DND-41 (cell line): ENCODE results near the gene CCDC183.
"Not testable (repeated sequence)": the region's sequence is repeated elsewhere in the genome, so short reads cannot be mapped to it uniquely, and the experiment has no call there.

Experiments used
- ATAC-seq: fragments of 200-7000 bp; cut with Tn5 transposase; 3 replicates; pipeline ENCODE4 v1.9.1; 2021; ENCODE audit warnings: low read depth; ENCODE audit not compliant: insufficient read depth
- DNase-seq: peaks from one replicate; pipeline ENCODE4 v3.0.0-alpha.2; 2020
- H2AFZ ChIP-seq: 2 replicates; pipeline ENCODE4 v1.6.0; 2012; ENCODE audit warnings: low read depth, low read length
- H3K27ac ChIP-seq: 2 replicates; pipeline ENCODE4 v1.5.1; 2012; ENCODE audit warnings: low read length, inconsistent platforms
- H3K27me3 ChIP-seq: fragments of 200-600 bp; sonication (generic); 2 replicates; pipeline ENCODE4 v1.6.0; 2012; ENCODE audit warnings: low read length, mild to moderate bottlenecking, inconsistent platforms; ENCODE audit not compliant: insufficient read depth, poor library complexity
- H3K36me3 ChIP-seq: 2 replicates; pipeline ENCODE4 v1.5.1; 2012; ENCODE audit warnings: low read length, inconsistent platforms; ENCODE audit not compliant: insufficient read depth
- H3K4me1 ChIP-seq: 2 replicates; pipeline ENCODE4 v1.5.1; 2012; ENCODE audit warnings: mild to moderate bottlenecking, low read length; ENCODE audit not compliant: insufficient read depth
- H3K4me2 ChIP-seq: 2 replicates; pipeline ENCODE4 v1.6.0; 2012; ENCODE audit warnings: mild to moderate bottlenecking, moderate library complexity, low read length, inconsistent platforms; ENCODE audit not compliant: insufficient read depth
- H3K4me3 ChIP-seq, 2 experiments: fragments of 200-600 bp in 1 of 2; shearing (Covaris generic) in 1 of 2; 2 replicates each; pipeline ENCODE4 v1.5.1; 2012 to 2016; ENCODE audit warnings: inconsistent platforms in 2 of 2, low read length in 2 of 2, mild to moderate bottlenecking in 2 of 2, low read depth in 1 of 2, moderate library complexity in 1 of 2
- H3K79me2 ChIP-seq: 2 replicates; pipeline ENCODE4 v1.6.0; 2012; ENCODE audit warnings: low read length, inconsistent platforms; ENCODE audit not compliant: insufficient read depth
- H3K9ac ChIP-seq: 2 replicates; pipeline ENCODE4 v1.6.0; 2012; ENCODE audit warnings: low read depth, mild to moderate bottlenecking, inconsistent platforms, low read length, moderate library complexity
- H3K9me3 ChIP-seq: 2 replicates; pipeline ENCODE4 v1.5.1; 2012; ENCODE audit warnings: low read length, moderate library complexity, mild to moderate bottlenecking, inconsistent platforms; ENCODE audit not compliant: insufficient read depth, severe bottlenecking
- H4K20me1 ChIP-seq: 2 replicates; pipeline ENCODE4 v1.6.0; 2012; ENCODE audit warnings: low read length; ENCODE audit not compliant: insufficient read depth
- EZH2 ChIP-seq: IDR thresholded peaks from 3 replicates; pipeline ENCODE4 v1.6.1; 2012; ENCODE audit warnings: borderline replicate concordance, low read depth, mild to moderate bottlenecking, moderate library complexity, low read length, inconsistent platforms; ENCODE audit not compliant: severe bottlenecking
- TF ChIP-seq, protein P1 (sequence below): IDR thresholded peaks from 2 replicates; pipeline ENCODE4 v1.5.1; 2012; ENCODE audit warnings: borderline replicate concordance, low read length, moderate library complexity, mild to moderate bottlenecking; ENCODE audit not compliant: poor library complexity, severe bottlenecking; ENCODE audit errors: extremely low read depth

CCDC183 gene

DNA sequence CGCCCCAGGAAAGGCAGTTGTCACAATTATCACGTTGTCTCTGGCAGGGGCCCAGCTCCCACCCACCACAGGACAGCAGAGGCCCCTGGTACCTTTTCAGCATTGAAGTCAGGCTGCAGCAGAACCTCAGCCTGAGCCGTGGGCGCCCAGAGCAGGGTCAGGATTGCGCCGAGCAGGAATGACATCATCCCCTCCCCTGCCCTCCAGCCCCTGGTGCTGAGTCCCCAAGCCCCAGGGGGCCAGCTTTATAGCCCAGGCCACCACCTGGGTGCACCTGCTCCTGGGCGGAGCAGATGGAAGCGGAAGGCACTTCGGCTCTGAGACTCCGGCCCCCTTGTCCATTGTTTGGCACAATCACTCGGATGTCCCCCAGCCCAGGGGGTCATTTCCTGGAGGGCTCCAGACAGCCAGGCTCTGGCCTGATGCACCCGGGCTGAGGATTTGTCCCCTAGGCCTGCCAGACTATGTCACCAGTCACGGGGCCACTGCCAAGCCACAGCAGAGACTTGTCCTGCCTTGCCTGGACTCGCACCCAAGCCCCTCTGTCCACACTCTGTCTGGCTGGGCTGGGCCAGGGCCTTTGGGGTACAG is 31.7 kb upstream of the CCDC183 start, which contains the start of gene LCN15:
LCN15 (minus strand) TSS at position 218 of the 591 bp plus-strand sequence; CDS start at position 188, 30 bp downstream.
- no peaks in the 10 kb centered on the region for H3K4me1 ChIP-seq
- no peak within 1 kb of the TSS for H3K4me2 ChIP-seq
- H3K36me3 ChIP-seq: no peaks in the 10 kb centered on the region
- TF ChIP-seq EZH2: no peak
- TF ChIP-seq, protein P1, sequence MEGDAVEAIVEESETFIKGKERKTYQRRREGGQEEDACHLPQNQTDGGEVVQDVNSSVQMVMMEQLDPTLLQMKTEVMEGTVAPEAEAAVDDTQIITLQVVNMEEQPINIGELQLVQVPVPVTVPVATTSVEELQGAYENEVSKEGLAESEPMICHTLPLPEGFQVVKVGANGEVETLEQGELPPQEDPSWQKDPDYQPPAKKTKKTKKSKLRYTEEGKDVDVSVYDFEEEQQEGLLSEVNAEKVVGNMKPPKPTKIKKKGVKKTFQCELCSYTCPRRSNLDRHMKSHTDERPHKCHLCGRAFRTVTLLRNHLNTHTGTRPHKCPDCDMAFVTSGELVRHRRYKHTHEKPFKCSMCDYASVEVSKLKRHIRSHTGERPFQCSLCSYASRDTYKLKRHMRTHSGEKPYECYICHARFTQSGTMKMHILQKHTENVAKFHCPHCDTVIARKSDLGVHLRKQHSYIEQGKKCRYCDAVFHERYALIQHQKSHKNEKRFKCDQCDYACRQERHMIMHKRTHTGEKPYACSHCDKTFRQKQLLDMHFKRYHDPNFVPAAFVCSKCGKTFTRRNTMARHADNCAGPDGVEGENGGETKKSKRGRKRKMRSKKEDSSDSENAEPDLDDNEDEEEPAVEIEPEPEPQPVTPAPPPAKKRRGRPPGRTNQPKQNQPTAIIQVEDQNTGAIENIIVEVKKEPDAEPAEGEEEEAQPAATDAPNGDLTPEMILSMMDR: no peak
- H3K27ac ChIP-seq: no peak within 1 kb of the TSS
- H3K9me3 ChIP-seq: no peaks in the 10 kb centered on the region
- no peaks in the 10 kb centered on the region for H4K20me1 ChIP-seq
- H3K79me2 ChIP-seq: no peaks in the 10 kb centered on the region
- no peak within 1 kb of the TSS for H3K9ac ChIP-seq
- H3K27me3 ChIP-seq: no peaks in the 10 kb centered on the region
- no peak within 1 kb of the TSS for H3K4me3 ChIP-seq
- no peak within 1 kb of the TSS for H2AFZ ChIP-seq
- DNase-seq (no peak), ATAC-seq (no peak)

DNA sequence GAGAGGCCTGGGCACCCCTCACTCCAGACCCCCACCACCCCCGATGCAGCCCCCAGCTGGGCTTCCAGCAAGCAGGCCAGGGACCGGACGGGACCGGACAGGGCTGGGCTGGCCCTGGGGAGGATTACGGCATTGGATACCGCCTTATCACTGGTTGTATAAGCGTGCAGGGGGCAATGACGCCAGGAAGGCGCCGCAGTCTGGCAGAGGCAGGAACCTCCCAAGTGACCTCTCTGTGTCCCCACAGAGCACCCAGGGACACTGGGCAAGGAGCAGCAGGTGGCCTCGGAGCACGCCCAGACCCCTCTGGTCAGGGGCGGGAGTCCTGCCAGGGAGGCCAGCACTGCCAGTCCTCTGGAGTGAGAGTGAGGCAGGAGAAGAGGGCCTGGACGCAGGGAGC is 31.1 kb upstream of the CCDC183 start:
- H3K4me3 ChIP-seq: no peak overlapping the region
- H3K9me3 ChIP-seq: no peaks in the 10 kb centered on the region
- H2AFZ ChIP-seq: no peak overlapping the region
- H3K4me2 ChIP-seq: no peak overlapping the region
- ATAC-seq (no peak), DNase-seq (no peak)
- no peaks in the 10 kb centered on the region for H3K27me3 ChIP-seq
- no peaks in the 10 kb centered on the region for H3K4me1 ChIP-seq
- no peak overlapping the region for H3K9ac ChIP-seq
- no peaks in the 10 kb centered on the region for H3K79me2 ChIP-seq
- no peaks in the 10 kb centered on the region for H4K20me1 ChIP-seq
- TF ChIP-seq EZH2: no peak
- TF ChIP-seq, protein P1: no peak
- no peak overlapping the region for H3K27ac ChIP-seq
- no peaks in the 10 kb centered on the region for H3K36me3 ChIP-seq

DNA sequence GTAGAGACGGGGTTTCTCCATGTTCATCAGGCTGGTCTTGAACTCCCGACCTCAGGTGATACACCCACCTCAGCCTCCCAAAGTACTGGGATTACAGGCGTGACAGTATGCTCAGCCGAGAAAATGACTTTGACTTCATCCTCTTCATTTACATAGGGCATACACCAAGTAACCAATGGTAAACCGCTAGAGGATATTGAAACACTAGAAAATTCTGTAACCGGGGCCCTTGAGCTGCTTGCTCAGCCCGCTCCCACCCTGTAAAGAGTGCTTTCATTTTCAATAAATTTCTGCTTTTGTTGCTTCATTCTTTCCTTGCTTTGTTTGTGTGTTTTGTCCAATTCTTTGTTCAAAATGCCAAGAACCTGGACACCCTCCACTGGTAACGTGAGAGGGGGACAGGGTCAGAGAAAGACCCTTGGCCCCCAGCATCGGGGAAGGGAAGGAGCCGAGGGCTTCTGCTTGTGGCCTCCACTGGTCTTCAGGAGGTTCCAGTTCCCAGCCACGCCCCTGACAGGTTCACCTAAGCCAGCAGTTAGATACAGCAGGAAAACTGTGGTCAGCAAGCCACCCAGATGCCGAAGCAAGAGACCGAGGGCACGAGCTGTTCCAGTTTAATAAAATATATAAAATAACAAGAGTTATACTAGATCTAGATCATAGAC is 30.3 kb upstream of the CCDC183 start:
- not testable (repeated sequence) for H3K36me3 ChIP-seq, H3K9me3 ChIP-seq, H3K4me3 ChIP-seq, H3K27me3 ChIP-seq, H3K79me2 ChIP-seq, H3K4me1 ChIP-seq, H2AFZ ChIP-seq, H4K20me1 ChIP-seq, ATAC-seq, DNase-seq, H3K4me2 ChIP-seq, H3K27ac ChIP-seq, H3K9ac ChIP-seq

DNA sequence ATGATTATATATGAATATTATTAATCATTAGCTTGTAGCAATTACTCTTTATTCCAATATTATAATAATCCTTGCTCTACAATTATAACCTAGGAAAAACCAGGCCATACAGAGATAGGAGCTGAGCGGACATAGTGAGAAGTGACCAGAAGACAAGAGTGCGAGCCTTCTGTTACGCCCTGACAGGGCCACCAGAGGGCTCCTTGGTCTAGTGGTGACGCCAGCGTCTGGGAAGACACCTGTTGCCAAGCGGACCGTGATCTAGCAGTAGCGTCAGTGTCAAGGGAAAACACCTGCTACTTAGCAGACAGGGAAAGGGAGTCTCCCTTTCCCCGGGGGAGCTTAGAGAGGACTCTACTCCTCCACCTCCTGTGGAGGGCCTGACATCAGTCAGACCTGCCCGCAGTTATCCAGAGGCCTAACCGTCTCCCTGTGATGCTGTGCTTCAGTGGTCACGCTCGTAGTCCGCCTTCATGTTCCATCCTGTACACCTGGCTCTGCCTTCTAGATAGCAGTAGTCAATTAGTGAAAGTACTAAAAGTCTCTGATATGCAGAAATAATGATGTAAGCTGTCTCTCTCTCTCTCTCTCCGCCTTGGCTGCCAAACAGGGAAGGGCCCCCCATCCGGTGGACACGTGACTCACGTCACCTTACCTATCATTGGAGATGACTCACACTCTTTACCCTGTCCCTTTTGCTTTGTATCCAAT is 29.6 kb upstream of the CCDC183 start:
- not testable (repeated sequence) for H2AFZ ChIP-seq, H3K4me2 ChIP-seq
- TF ChIP-seq, protein P1: peak; percentile 49

More for the DNA sequence above, 29.6 kb upstream of the CCDC183 start:
- H3K27me3 ChIP-seq, H3K4me3 ChIP-seq, ATAC-seq, H3K36me3 ChIP-seq, H4K20me1 ChIP-seq, H3K27ac ChIP-seq, H3K9me3 ChIP-seq, H3K79me2 ChIP-seq, H3K9ac ChIP-seq, H3K4me1 ChIP-seq: not testable (repeated sequence)
- DNase-seq: peak; percentile 40
